HepG2 (cell line): ENCODE data around the gene BLOC1S4. TPM values are rescaled to one million over a fixed set of nuclear protein-coding genes. Genes with fewer than 3 reads are reported as not detected.

Experiments used
- AGO1 ChIP-seq: fragments of 200-400 bp; formaldehyde crosslinking; IDR thresholded peaks from 2 replicates; pipeline ENCODE4 v1.6.1; 2017; ENCODE audit warnings: mild to moderate bottlenecking, low read depth, low read length, moderate library complexity; ENCODE audit not compliant: poor library complexity, severe bottlenecking
- HHEX ChIP-seq: IDR thresholded peaks from 2 replicates; pipeline ENCODE4 v1.6.1; 2016; ENCODE audit warnings: control low read depth
- SRF ChIP-seq: IDR thresholded peaks from 2 replicates; pipeline ENCODE4 v1.6.1; 2011; ENCODE audit warnings: mild to moderate bottlenecking, low read depth, low read length, moderate library complexity
- TEAD3 ChIP-seq: optimal IDR thresholded peaks from 2 replicates; pipeline ENCODE3; 2016; ENCODE audit warnings: borderline replicate concordance
- YEATS4 ChIP-seq: sonication (generic); formaldehyde crosslinking; IDR thresholded peaks from 2 replicates; pipeline ENCODE4 v1.4.0; 2020; ENCODE audit warnings: missing genetic modification reagents, borderline replicate concordance
- ZBTB21 ChIP-seq: sonication (generic); formaldehyde crosslinking; IDR thresholded peaks from 2 replicates; pipeline ENCODE4 v1.4.0; 2020; ENCODE audit warnings: missing genetic modification reagents
- ZFY ChIP-seq: sonication (generic); formaldehyde crosslinking; IDR thresholded peaks from 2 replicates; pipeline ENCODE4 v1.4.0; 2020; ENCODE audit warnings: missing genetic modification reagents
- ZNF644 ChIP-seq: IDR thresholded peaks from 2 replicates; pipeline ENCODE4 v1.6.1; 2016; ENCODE audit warnings: low read depth
- ZNF75D ChIP-seq: sonication (generic); formaldehyde crosslinking; IDR thresholded peaks from 2 replicates; pipeline ENCODE4 v1.8.1; 2023; ENCODE audit warnings: missing genetic modification reagents, mild to moderate bottlenecking, borderline replicate concordance
- polyA plus RNA-seq, 8 experiments: library from polyadenylated mRNA; depleted of rRNA in 3 of 8; stranded (reverse) in 7 of 8; unstranded in 1 of 8; fragments of >200 nt; fragmentation: Illumina TruSeq in 4 of 8; extraction: Trizol in 4 of 8; gene quantifications; 2 replicates each; pipeline versions ENCODE4 v1.2.1 to v1.2.3, GENCODE V29; 2011 to 2016; ENCODE audit warnings: low read depth in 4 of 8, missing spikeins in 1 of 8, mixed read lengths in 1 of 8; ENCODE audit not compliant: insufficient read depth in 1 of 8
- total RNA-seq, 5 experiments: library from RNA; depleted of rRNA; stranded (reverse); fragments of >200 nt; fragmentation: Illumina TruSeq; extraction: Trizol; gene quantifications; 2 replicates each; pipeline ENCODE4 v1.2.3, GENCODE V29; 2016; ENCODE audit warnings: low read depth in 1 of 5
- TF ChIP-seq, protein P1 (sequence below): sonication (generic); formaldehyde crosslinking; conservative IDR thresholded peaks from 2 replicates; pipeline ENCODE4 v1.4.0; 2020; ENCODE audit warnings: missing genetic modification reagents
- TF ChIP-seq, protein P2 (sequence below): sonication (generic); formaldehyde crosslinking; IDR thresholded peaks from 2 replicates; pipeline ENCODE4 v1.8.0; 2022; ENCODE audit warnings: mild to moderate bottlenecking, missing genetic modification reagents
- TF ChIP-seq, protein P3 (sequence below): sonication (generic); formaldehyde crosslinking; IDR thresholded peaks from 2 replicates; pipeline ENCODE4 v1.8.1; 2023; ENCODE audit warnings: mild to moderate bottlenecking, missing genetic modification reagents, borderline replicate concordance
- TF ChIP-seq, protein P4 (sequence below): IDR thresholded peaks from 2 replicates; pipeline ENCODE4 v1.6.1; 2012; ENCODE audit warnings: low read length, improper control_type of control experiment
- TF ChIP-seq, protein P5 (sequence below): sonication (generic); formaldehyde crosslinking; IDR thresholded peaks from 2 replicates; pipeline ENCODE4 v1.4.0; 2020; ENCODE audit warnings: missing genetic modification reagents, mild to moderate bottlenecking, borderline replicate concordance

Gene BLOC1S4
- total and polyA plus RNA-seq, 2 of the 13 experiments (the other 11 are each of a cell fraction or from before 2014, with no cell fraction given) = 15.5 to 20.9 TPM

DNA sequence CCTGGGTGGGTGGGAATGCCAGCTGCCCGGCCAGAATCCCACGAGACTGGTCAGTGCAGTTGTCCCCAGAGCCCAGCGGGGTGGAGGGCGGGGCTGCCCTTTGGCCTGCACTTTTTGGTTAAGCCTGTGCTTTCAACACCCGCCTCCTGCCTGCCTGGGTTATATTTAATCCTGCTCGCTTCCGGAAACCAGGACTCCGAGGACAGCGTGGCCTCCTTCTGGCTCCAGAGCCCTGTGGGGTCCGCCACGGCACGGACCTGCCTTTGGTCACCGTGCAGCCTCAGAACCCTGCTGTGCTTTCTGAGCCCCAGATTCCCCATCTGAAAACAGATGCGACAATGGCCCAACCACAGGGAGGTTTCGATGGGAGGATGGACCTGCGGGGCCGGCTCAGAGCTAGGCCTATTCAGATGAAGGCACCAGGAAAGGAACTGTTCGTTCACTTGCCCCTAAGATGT lies 37.2 kb downstream of the BLOC1S4 start (continued):
- TF ChIP-seq, protein P1, sequence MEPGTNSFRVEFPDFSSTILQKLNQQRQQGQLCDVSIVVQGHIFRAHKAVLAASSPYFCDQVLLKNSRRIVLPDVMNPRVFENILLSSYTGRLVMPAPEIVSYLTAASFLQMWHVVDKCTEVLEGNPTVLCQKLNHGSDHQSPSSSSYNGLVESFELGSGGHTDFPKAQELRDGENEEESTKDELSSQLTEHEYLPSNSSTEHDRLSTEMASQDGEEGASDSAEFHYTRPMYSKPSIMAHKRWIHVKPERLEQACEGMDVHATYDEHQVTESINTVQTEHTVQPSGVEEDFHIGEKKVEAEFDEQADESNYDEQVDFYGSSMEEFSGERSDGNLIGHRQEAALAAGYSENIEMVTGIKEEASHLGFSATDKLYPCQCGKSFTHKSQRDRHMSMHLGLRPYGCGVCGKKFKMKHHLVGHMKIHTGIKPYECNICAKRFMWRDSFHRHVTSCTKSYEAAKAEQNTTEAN (CRISPR knock-in tag) = peak; percentile 81
- TF ChIP-seq YEATS4 (CRISPR knock-in tag) (peak; percentile 71; the same call in 1 of the 2 replicates), TEAD3 (peak; percentile 41), HHEX (CRISPR knock-in tag) (no peak), SRF (no peak), ZNF644 (peak; percentile 22; the same call in 1 of the 2 replicates), AGO1 (no peak), ZFY (peak; percentile 89), ZBTB21 (CRISPR knock-in tag) (no peak), ZNF75D (no peak)
- TF ChIP-seq, protein P2, sequence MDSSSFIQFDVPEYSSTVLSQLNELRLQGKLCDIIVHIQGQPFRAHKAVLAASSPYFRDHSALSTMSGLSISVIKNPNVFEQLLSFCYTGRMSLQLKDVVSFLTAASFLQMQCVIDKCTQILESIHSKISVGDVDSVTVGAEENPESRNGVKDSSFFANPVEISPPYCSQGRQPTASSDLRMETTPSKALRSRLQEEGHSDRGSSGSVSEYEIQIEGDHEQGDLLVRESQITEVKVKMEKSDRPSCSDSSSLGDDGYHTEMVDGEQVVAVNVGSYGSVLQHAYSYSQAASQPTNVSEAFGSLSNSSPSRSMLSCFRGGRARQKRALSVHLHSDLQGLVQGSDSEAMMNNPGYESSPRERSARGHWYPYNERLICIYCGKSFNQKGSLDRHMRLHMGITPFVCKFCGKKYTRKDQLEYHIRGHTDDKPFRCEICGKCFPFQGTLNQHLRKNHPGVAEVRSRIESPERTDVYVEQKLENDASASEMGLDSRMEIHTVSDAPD (CRISPR knock-in tag) = peak; percentile 74; the same call in 1 of the 2 replicates
- TF ChIP-seq, protein P3, sequence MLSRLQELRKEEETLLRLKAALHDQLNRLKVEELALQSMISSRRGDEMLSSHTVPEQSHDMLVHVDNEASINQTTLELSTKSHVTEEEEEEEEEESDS = no peak
- TF ChIP-seq, protein P4, sequence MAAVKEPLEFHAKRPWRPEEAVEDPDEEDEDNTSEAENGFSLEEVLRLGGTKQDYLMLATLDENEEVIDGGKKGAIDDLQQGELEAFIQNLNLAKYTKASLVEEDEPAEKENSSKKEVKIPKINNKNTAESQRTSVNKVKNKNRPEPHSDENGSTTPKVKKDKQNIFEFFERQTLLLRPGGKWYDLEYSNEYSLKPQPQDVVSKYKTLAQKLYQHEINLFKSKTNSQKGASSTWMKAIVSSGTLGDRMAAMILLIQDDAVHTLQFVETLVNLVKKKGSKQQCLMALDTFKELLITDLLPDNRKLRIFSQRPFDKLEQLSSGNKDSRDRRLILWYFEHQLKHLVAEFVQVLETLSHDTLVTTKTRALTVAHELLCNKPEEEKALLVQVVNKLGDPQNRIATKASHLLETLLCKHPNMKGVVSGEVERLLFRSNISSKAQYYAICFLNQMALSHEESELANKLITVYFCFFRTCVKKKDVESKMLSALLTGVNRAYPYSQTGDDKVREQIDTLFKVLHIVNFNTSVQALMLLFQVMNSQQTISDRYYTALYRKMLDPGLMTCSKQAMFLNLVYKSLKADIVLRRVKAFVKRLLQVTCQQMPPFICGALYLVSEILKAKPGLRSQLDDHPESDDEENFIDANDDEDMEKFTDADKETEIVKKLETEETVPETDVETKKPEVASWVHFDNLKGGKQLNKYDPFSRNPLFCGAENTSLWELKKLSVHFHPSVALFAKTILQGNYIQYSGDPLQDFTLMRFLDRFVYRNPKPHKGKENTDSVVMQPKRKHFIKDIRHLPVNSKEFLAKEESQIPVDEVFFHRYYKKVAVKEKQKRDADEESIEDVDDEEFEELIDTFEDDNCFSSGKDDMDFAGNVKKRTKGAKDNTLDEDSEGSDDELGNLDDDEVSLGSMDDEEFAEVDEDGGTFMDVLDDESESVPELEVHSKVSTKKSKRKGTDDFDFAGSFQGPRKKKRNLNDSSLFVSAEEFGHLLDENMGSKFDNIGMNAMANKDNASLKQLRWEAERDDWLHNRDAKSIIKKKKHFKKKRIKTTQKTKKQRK = no peak
- TF ChIP-seq, protein P5, sequence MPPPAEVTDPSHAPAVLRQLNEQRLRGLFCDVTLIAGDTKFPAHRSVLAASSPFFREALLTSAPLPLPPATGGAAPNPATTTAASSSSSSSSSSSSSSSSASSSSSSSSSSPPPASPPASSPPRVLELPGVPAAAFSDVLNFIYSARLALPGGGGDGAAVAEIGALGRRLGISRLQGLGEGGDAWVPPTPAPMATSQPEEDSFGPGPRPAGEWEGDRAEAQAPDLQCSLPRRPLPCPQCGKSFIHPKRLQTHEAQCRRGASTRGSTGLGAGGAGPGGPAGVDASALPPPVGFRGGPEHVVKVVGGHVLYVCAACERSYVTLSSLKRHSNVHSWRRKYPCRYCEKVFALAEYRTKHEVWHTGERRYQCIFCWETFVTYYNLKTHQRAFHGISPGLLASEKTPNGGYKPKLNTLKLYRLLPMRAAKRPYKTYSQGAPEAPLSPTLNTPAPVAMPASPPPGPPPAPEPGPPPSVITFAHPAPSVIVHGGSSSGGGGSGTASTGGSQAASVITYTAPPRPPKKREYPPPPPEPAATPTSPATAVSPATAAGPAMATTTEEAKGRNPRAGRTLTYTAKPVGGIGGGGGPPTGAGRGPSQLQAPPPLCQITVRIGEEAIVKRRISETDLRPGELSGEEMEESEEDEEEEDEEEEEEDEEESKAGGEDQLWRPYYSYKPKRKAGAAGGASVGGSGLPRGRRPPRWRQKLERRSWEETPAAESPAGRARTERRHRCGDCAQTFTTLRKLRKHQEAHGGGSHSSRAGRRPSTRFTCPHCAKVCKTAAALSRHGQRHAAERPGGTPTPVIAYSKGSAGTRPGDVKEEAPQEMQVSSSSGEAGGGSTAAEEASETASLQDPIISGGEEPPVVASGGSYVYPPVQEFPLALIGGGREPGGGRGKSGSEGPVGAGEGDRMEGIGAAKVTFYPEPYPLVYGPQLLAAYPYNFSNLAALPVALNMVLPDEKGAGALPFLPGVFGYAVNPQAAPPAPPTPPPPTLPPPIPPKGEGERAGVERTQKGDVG = no peak
